LNCaP clone FGC (cell line): ENCODE results near the gene TBX10.
"Not testable (repeated sequence)": the region's sequence is repeated elsewhere in the genome, so short reads cannot be mapped to it uniquely, and the experiment has no call there.

Experiments
- DNase-seq: peaks from one replicate; pipeline ENCODE4 v3.0.0-alpha.2; 2011; ENCODE audit warnings: low read depth
- H3K4me3 ChIP-seq: 2 replicates; pipeline ENCODE4 v1.5.1; 2011; ENCODE audit warnings: mild to moderate bottlenecking, low read depth, low read length, control low read depth
- TF ChIP-seq, protein P1 (sequence below): IDR thresholded peaks from 2 replicates; pipeline ENCODE4 v1.5.1; 2012; ENCODE audit warnings: mild to moderate bottlenecking; ENCODE audit not compliant: control insufficient read depth, insufficient read depth; ENCODE audit errors: extremely low read depth

The TBX10 gene

GRCh38 chr11:67639438-67639859 is at the start of gene TBX10:
Gene TBX10 (minus strand): TSS chr11:67639763. CDS start chr11:67639472, 291 bp downstream.
- H3K4me3 ChIP-seq, result no peak within 1 kb of the TSS
- TF ChIP-seq, protein P1, sequence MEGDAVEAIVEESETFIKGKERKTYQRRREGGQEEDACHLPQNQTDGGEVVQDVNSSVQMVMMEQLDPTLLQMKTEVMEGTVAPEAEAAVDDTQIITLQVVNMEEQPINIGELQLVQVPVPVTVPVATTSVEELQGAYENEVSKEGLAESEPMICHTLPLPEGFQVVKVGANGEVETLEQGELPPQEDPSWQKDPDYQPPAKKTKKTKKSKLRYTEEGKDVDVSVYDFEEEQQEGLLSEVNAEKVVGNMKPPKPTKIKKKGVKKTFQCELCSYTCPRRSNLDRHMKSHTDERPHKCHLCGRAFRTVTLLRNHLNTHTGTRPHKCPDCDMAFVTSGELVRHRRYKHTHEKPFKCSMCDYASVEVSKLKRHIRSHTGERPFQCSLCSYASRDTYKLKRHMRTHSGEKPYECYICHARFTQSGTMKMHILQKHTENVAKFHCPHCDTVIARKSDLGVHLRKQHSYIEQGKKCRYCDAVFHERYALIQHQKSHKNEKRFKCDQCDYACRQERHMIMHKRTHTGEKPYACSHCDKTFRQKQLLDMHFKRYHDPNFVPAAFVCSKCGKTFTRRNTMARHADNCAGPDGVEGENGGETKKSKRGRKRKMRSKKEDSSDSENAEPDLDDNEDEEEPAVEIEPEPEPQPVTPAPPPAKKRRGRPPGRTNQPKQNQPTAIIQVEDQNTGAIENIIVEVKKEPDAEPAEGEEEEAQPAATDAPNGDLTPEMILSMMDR, result no peak
- no peak for DNase-seq

DNA sequence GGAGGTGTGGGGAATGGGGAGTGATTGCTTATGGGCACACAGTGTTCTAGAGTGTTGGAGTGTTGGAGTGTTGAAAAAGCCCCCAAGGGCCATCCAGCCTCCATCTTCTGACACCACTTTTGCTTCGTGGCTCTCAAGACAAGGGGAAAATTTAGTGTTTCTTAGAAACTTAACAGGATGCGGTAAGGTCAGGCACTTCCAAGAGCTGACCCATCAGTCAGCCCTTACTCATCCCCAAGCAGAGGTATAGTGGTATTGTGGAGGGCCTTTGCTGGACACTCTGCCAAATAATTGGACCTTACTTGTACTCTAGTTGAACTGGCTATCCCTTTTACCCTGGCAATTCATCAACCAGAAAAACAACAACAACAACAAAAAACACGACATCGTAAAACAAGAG is 49.6 kb upstream of the TBX10 start:
- H3K4me3 ChIP-seq, result no peak overlapping the region
- no peak for DNase-seq
- TF ChIP-seq, protein P1, result no peak

DNA sequence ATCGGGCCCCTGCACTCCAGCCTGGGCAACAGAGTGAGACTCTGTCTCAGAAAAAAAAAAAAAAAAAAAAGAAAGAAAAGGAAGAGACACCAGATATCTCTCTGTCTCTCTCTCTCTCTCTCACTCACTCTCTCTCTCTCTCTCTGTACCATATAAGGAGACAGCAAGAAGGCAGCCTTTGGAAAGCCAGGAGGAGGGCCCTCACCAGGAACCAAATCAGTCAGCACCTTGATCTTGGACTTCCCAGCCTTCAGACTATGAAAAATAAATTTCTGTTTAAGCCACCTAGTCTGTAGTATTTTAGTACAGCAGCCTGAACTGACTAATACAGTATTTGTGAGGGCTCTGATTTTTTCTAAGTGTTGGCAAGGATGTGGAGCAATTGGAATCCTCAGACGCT is 48.4 kb upstream of the TBX10 start:
- TF ChIP-seq, protein P1, result no peak
- no peak for DNase-seq
- H3K4me3 ChIP-seq, result no peak overlapping the region

DNA sequence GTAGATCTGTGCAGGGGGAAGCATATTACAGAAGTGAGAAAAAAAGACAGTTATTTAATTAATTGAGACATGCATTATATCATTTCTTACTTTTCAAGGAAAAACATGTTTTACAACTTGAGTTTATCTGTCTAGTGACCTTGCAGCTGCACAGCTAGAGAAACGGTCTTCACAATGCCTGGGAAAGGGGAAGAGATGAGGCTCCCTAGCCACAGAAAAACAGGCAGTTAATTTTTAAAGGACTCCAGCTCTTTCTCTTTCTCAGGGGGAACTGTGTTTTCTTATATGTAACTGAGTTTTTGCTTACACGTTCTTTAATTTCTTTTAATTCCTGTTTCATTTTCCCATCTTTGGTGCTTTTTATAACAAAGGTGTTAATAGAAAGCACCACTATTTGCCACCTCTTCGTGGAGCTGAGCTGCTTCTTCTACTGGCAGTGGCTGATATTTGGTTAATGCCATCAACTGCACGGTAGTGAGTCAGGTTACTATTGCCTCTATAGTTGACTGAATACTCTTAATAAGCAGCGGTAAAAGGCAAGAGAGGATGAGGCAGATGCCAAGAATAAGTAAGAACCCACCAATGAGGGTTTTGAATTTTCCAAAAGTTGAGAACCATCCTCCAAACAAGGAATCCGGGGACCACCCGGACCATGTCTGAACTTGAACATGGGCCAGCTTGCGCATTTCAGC is 46.2 kb upstream of the TBX10 start:
- DNase-seq, H3K4me3 ChIP-seq: not testable (repeated sequence)

- DNase-seq, result peak; percentile 43
- peak overlapping the region; percentile 13; the same call in 1 of the 2 replicates for H3K4me3 ChIP-seq
Measured at GRCh38 chr11:67682126-67683034, 42.8 kb upstream of the TBX10 start.

DNA sequence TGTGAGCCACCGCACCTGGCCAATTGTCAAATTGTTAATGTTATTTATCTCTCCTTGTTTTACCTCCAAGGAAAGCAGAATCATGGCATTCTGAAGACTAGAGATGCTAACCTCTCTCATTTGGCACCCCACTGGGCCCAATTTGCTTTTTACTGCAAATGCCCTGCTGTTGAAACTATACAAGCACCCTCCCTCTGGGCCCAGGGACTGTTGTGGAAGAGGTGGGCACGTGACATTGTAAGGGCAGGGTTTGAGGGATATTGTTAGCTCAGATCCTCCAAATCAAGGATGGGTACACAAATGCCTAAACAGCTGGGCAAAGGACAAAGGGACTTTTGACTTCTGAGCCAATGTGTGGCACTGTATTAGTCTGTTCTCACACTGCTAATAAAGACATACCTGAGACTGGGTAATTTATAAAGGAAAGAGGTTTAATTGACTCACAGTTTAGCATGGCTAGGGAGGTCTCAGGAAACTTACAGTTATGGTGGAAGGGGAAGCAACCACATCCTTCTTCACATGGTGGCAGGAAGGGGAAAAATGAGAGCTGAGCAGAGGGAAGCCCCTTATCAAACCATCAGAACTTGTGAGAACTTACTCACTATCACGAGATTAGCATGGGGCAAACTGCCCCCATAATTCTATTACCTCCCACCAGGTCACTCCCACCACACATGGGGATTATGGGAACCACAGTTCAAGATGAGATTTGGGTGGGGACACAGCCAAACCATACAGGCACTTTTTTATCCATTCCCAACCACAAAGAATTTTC is 41.3 kb upstream of the TBX10 start:
- DNase-seq, result no peak
- H3K4me3 ChIP-seq, result no peak overlapping the region
- TF ChIP-seq, protein P1, result no peak

DNA sequence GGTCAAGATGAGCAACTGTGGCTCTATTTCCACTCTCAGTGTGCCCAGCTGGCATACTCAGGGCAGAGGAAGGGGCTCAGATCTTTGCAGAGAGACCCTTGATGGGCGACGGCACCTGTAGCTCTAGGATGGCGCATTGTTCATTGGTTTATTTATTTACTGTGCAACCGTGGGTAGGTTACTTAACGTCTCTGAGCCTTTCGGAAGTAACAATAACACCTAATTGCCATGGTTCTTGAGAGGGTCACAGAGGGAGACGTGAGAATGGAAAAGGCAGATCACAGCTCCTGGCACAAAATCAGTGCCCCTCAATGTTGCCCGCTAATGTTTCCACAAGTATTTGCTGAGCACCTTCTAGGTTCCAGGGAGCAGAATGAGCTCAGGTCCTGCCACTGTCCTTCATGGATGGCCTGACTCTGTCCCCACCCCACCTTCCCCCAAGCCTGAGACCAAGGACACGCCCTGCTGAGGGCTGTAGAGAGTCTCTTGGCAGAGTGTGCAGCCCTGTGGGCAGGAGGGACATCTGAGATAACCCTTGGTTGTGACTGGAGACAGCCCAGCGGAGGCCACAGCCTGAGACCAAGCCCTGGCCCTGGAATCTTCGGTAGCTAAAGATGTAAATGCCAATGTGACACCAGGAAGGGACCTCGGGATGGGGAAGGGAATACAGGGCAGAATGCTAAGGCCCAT is 35.6 kb upstream of the TBX10 start:
- DNase-seq, result no peak
- TF ChIP-seq, protein P1, result no peak
- H3K4me3 ChIP-seq, result peak overlapping the region; percentile 55
